Parathyroid adenoma (tissue), 2 donors: ENCODE measurements around the gene PALD1.

ENCODE experiments used
- H2AFZ ChIP-seq: fragments of 300-600 bp; sonication (generic); one replicate; pipeline ENCODE4 v1.7.0; 2017; ENCODE audit warnings: antibody characterized with exemption, mild to moderate bottlenecking
- H3K27ac ChIP-seq: fragments of 300-600 bp; sonication (generic); one replicate; pipeline ENCODE4 v1.7.0; 2017
- H3K27me3 ChIP-seq: fragments of 300-600 bp; sonication (generic); one replicate; pipeline ENCODE4 v1.7.0; 2017; ENCODE audit warnings: low read length; ENCODE audit not compliant: control insufficient read depth, insufficient read depth
- H3K36me3 ChIP-seq: fragments of 300-600 bp; sonication (generic); one replicate; pipeline ENCODE4 v1.7.0; 2017; ENCODE audit warnings: low read length; ENCODE audit not compliant: control insufficient read depth, insufficient read depth
- H3K4me1 ChIP-seq: fragments of 300-600 bp; sonication (generic); one replicate; pipeline ENCODE4 v1.7.0; 2017; ENCODE audit warnings: control low read depth
- H3K4me2 ChIP-seq: fragments of 300-600 bp; sonication (generic); one replicate; pipeline ENCODE4 v1.7.0; 2017; ENCODE audit warnings: low read length
- H3K4me3 ChIP-seq: fragments of 300-600 bp; sonication (generic); one replicate; pipeline ENCODE4 v1.7.0; 2017; ENCODE audit warnings: low read depth, low read length
- H3K79me2 ChIP-seq: fragments of 300-600 bp; sonication (generic); one replicate; pipeline ENCODE4 v1.7.0; 2017; ENCODE audit warnings: control low read depth
- H3K9ac ChIP-seq: fragments of 300-600 bp; sonication (generic); one replicate; pipeline ENCODE4 v1.7.0; 2017; ENCODE audit warnings: mild to moderate bottlenecking
- H3K9me3 ChIP-seq: fragments of 300-600 bp; sonication (generic); one replicate; pipeline ENCODE4 v1.7.0; 2017; ENCODE audit warnings: low read length; ENCODE audit not compliant: control insufficient read depth
- TF ChIP-seq, protein P1 (sequence below): fragments of 300-600 bp; sonication (generic); IDR thresholded peaks from one replicate; pipeline ENCODE4 v1.7.0; 2017; ENCODE audit warnings: antibody characterized with exemption, mild to moderate bottlenecking
- donor health status: primary hyperparathyroidism.

The PALD1 gene

DNA sequence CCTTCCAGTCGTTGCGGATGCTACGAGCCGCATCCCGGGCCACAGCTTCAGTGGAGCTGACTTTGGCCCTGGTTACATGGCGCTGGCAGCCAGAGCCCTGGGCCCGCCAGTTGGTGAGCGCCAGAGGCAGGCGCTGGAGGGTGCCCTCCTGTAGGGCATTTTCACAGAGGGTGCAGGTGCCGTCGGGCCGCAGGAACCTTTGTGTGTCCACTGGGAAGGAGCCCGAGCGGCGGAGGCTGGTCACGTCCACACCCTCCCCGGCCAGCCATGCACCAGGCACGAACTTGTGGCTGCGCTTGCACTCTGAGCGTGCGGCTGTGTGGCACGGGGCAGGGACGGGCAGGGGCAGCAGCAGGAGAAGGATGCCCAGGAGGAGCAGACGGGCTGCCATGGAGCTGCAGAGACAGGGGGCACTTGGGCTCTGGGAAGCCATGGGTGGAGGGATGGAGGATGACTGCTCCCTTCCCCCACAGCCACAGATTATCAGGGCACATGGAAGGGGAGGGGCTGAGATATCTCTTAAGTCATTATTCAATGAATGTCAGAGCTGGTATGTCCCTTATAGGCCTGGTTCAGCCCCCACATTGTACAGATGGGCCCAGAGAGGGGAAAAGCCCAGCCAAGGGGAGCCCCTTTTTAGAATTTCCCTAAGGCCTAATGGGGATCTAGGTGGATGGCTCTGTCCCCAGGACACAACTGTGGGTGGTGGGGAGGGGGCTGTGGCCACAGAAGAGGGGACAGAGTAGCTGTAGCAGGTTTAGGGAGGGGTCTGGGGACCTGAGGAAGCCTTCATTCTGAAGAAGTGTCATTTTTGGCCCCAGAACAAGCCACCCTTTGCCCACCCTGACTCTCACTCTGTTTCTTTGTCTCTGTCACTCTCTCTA is 122.2 kb downstream of the PALD1 start:
- no peaks in the 10 kb centered on the region for H3K9me3 ChIP-seq
- no peak overlapping the region for H3K9ac ChIP-seq
- H2AFZ ChIP-seq: no peak overlapping the region
- TF ChIP-seq, protein P1, sequence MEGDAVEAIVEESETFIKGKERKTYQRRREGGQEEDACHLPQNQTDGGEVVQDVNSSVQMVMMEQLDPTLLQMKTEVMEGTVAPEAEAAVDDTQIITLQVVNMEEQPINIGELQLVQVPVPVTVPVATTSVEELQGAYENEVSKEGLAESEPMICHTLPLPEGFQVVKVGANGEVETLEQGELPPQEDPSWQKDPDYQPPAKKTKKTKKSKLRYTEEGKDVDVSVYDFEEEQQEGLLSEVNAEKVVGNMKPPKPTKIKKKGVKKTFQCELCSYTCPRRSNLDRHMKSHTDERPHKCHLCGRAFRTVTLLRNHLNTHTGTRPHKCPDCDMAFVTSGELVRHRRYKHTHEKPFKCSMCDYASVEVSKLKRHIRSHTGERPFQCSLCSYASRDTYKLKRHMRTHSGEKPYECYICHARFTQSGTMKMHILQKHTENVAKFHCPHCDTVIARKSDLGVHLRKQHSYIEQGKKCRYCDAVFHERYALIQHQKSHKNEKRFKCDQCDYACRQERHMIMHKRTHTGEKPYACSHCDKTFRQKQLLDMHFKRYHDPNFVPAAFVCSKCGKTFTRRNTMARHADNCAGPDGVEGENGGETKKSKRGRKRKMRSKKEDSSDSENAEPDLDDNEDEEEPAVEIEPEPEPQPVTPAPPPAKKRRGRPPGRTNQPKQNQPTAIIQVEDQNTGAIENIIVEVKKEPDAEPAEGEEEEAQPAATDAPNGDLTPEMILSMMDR: no peak
- H3K4me3 ChIP-seq: no peak overlapping the region
- no peaks in the 10 kb centered on the region for H3K4me1 ChIP-seq
- no peaks in the 10 kb centered on the region for H3K27me3 ChIP-seq
- H3K27ac ChIP-seq: no peak overlapping the region
- no peaks in the 10 kb centered on the region for H3K36me3 ChIP-seq
- no peak overlapping the region for H3K4me2 ChIP-seq
- H3K79me2 ChIP-seq: no peaks in the 10 kb centered on the region

DNA sequence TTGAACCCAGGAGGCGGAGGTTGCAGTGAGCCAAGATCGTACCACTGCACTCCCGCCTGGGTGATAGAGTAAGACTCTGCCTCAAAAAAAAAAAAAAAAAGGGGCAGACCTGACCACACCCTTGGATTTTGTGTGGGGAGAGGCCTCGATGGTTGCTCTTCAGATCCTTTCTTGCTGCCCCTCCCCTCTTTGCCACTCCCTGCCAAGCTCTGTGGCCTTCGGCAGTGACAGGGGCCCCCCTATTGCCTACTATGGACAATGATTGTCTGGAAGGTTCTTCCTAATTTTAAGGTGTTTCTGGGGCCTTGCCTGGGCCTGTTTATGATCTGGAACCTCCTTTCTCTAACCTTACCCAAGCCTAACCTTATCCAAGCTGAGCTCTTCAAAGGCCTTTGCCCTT is 123.2 kb downstream of the PALD1 start:
- no peaks in the 10 kb centered on the region for H3K27me3 ChIP-seq
- TF ChIP-seq, protein P1: no peak
- no peaks in the 10 kb centered on the region for H3K4me1 ChIP-seq
- H2AFZ ChIP-seq: no peak overlapping the region
- no peak overlapping the region for H3K9ac ChIP-seq
- H3K4me2 ChIP-seq: no peak overlapping the region
- H3K36me3 ChIP-seq: no peaks in the 10 kb centered on the region
- H3K27ac ChIP-seq: no peak overlapping the region
- H3K9me3 ChIP-seq: no peaks in the 10 kb centered on the region
- H3K79me2 ChIP-seq: no peaks in the 10 kb centered on the region
- no peak overlapping the region for H3K4me3 ChIP-seq

- Histone ChIP-seq H3K27me3 (no peaks in the 10 kb centered on the region), H3K79me2 (no peaks in the 10 kb centered on the region), H3K9me3 (no peaks in the 10 kb centered on the region), H3K36me3 (no peaks in the 10 kb centered on the region), H3K9ac (no peak within 1 kb of the TSS), H2AFZ (no peak within 1 kb of the TSS), H3K4me1 (no peaks in the 10 kb centered on the region), H3K27ac (no peak within 1 kb of the TSS), H3K4me2 (no peak within 1 kb of the TSS), H3K4me3 (no peak within 1 kb of the TSS)
- TF ChIP-seq, protein P1: no peak
Measured at GRCh38 chr10:70602665-70603448, 124.3 kb downstream of the PALD1 start, which contains the start of gene PRF1. TSS of gene PRF1 (minus strand) at chr10:70602741. CDS start at chr10:70600902, 1,839 bp downstream.

DNA sequence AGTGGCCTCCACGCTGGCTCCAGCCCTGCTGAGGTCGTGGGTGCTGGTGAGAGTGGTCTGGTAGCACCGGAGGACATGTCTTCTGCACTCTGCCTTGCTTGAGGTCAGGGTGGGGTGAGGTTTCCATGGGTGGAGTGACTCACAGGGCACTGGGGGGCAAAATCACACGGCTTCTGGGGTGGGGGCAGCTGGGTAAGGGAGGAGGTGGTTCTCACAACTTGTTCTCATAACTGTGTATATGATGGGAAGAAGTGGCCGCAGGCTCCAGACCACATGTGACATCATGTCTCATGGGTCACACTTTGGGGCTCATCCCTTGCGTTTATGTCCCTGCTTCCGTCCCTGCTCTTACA is 124.9 kb downstream of the PALD1 start:
- H3K79me2 ChIP-seq: no peaks in the 10 kb centered on the region
- H3K4me2 ChIP-seq: no peak overlapping the region
- H3K36me3 ChIP-seq: no peaks in the 10 kb centered on the region
- no peaks in the 10 kb centered on the region for H3K4me1 ChIP-seq
- H3K9me3 ChIP-seq: no peaks in the 10 kb centered on the region
- H2AFZ ChIP-seq: no peak overlapping the region
- no peak overlapping the region for H3K4me3 ChIP-seq
- no peak overlapping the region for H3K9ac ChIP-seq
- H3K27me3 ChIP-seq: no peaks in the 10 kb centered on the region
- no peak overlapping the region for H3K27ac ChIP-seq
- TF ChIP-seq, protein P1: no peak
